Measurements from ENCODE around the gene NEDD9. TPM values are rescaled to one million over a fixed set of nuclear protein-coding genes. Genes with fewer than 3 reads are reported as not detected.

Gene NEDD9
- total and polyA plus RNA-seq, 2 of the 13 experiments (the other 11 are each of a cell fraction or from before 2014, with no cell fraction given), result 27.1 to 389 TPM

DNA sequence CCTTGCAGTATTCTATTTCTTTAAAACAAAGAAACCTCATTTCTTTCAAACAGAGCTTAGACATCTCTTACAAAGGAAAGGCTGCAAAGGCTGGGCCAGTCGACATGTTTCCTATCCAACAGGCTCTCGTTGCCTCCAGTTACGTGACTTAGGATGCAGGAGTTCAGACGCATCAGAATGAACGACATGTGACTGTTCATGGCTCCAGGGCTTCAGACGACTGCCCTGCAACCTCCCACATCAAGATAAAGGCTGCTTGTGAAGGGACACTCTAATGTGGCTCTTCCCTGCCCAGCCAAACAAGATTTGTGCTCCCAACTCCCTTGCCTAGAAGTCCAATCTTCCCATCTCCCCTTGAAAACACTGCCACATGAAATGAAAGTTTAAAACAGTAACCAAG lies 14.3 kb upstream of the NEDD9 start:
- no peak overlapping the region for H3K27ac ChIP-seq (ENCODE audit: extremely low read length, insufficient read depth, low read length)
- no peak overlapping the region for H3K9ac ChIP-seq (ENCODE audit: insufficient read depth, low read depth, low read length)
- WGBS (ENCODE audit: low lambda C conversion rate), result 82% methylated on average over 6 of the region's 6 CpGs
- FAIRE-seq (no peak), DNase-seq (ENCODE audit: low spot score) (no peak), ATAC-seq (no peak)
- no peaks in the 10 kb centered on the region for H4K20me1 ChIP-seq (ENCODE audit: insufficient read depth, low read length)
- H3K9me3 ChIP-seq (ENCODE audit: low read length), result peaks cover 6% of the 10 kb centered on the region
- H3K4me3 ChIP-seq (replicated peaks in 1 of 3; ENCODE audit: insufficient read depth in 1 of 3, low read depth in 2 of 3, low read length in 3 of 3), result no peak overlapping the region
- H3K36me3 ChIP-seq (replicated peaks in 1 of 2; ENCODE audit: control insufficient read depth in 1 of 2, insufficient read depth in 2 of 2, low read length in 2 of 2), result no peaks in the 10 kb centered on the region
- H3K79me2 ChIP-seq (ENCODE audit: insufficient read depth, low read length), result no peaks in the 10 kb centered on the region
- intact Hi-C loops (cut with micrococcal nuclease; ENCODE audit: unreplicated experiment) (no loop called here), in situ Hi-C loops (cut with HindIII; ENCODE audit: extremely low pct_ligation_motif_present, low pct_unique_long_range_greater_than_20kb) (no loop called here)
- no peaks in the 10 kb centered on the region for H3K27me3 ChIP-seq (ENCODE audit: control insufficient read depth in 1 of 2, insufficient read depth in 2 of 2, low read length in 2 of 2)
- CTCF ChIA-PET (ENCODE audit: low intra/inter-chr PET ratio, low total read pairs), result no interaction called here
- no peak overlapping the region for H2AFZ ChIP-seq (ENCODE audit: low read length)
- H3K4me1 ChIP-seq (ENCODE audit: insufficient read depth, low read length), result peaks cover 23% of the 10 kb centered on the region
- no TSS peak for BruUV-seq (replicated peaks)
- TF ChIP-seq ZFP41 (CRISPR knock-in tag; IDR thresholded peaks at IDR 0.05; ENCODE audit: borderline replicate concordance) (no peak), BRCA1 (CRISPR knock-in tag; IDR thresholded peaks at IDR 0.05) (no peak), KDM5A (IDR thresholded peaks at IDR 0.05; ENCODE audit: borderline replicate concordance, low read length) (no peak)
- TF ChIP-seq, protein P1, sequence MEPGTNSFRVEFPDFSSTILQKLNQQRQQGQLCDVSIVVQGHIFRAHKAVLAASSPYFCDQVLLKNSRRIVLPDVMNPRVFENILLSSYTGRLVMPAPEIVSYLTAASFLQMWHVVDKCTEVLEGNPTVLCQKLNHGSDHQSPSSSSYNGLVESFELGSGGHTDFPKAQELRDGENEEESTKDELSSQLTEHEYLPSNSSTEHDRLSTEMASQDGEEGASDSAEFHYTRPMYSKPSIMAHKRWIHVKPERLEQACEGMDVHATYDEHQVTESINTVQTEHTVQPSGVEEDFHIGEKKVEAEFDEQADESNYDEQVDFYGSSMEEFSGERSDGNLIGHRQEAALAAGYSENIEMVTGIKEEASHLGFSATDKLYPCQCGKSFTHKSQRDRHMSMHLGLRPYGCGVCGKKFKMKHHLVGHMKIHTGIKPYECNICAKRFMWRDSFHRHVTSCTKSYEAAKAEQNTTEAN (CRISPR knock-in tag; conservative IDR thresholded peaks at IDR 0.05), result no peak
- H3K4me2 ChIP-seq (ENCODE audit: low read depth, low read length), result no peak overlapping the region
- POLR2A ChIA-PET, result interaction anchor here (1.2 kb wide), 1 partner anchor 44 kb away, joined by 3 read pairs; no protein-coding TSS in a partner anchor

DNA sequence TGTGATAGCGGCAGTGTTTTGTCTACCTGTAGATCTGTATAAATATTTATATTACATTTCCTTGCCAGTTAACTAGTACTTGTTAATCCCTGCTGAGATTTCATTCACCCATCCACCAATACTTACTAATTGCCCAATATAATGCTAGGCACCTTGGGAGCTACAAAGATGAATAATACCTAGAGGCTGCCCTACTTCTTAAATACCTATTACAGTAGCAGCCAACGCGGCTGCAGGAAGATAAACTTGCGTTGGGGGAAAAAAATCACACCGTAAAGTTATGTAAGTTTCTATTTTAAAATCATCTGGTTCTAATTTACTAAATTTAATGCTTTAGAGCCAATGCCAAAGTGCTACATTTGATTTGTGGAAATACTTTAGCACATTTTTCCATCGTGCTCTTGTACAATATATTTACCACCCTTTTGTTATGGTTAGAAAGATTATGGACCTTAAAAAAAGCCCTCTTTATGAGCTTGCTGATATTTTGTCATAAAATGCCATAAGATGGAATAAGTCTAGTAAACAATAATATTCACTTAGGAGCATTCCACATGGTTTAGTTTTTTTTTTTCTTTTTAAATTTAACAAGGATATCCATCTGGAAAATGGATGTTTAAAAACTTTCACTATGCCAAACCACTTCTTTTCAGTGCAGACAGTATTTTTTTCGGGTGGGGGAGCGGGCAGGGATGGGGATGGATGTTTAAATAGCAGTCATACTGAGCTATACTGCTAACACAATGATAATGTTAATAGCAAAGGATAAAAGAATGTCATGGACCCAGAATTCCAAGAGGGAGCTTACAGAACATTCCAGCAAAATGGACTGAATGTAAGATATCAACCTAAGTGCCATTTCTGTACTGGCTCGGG lies 13.2 kb upstream of the NEDD9 start:
- DNase-seq (ENCODE audit: low spot score), result no peak
- H3K27ac ChIP-seq (ENCODE audit: extremely low read length, insufficient read depth, low read length), result no peak overlapping the region
- no peak overlapping the region for H3K4me3 ChIP-seq (replicated peaks in 1 of 3; ENCODE audit: insufficient read depth in 1 of 3, low read depth in 2 of 3, low read length in 3 of 3)
- no peak for ATAC-seq
- H3K4me2 ChIP-seq (ENCODE audit: low read depth, low read length), result no peak overlapping the region
- 87% methylated on average over 9 of the region's 9 CpGs for WGBS (ENCODE audit: low lambda C conversion rate)
- BruUV-seq (replicated peaks), result no TSS peak
- H3K9ac ChIP-seq (ENCODE audit: insufficient read depth, low read depth, low read length), result no peak overlapping the region
- intact Hi-C loops (cut with micrococcal nuclease; ENCODE audit: unreplicated experiment), result no loop called here
- ChIA-PET CTCF (ENCODE audit: low intra/inter-chr PET ratio, low total read pairs) (no interaction called here), POLR2A (no interaction called here)
- FAIRE-seq, result no peak
- TF ChIP-seq, protein P2, sequence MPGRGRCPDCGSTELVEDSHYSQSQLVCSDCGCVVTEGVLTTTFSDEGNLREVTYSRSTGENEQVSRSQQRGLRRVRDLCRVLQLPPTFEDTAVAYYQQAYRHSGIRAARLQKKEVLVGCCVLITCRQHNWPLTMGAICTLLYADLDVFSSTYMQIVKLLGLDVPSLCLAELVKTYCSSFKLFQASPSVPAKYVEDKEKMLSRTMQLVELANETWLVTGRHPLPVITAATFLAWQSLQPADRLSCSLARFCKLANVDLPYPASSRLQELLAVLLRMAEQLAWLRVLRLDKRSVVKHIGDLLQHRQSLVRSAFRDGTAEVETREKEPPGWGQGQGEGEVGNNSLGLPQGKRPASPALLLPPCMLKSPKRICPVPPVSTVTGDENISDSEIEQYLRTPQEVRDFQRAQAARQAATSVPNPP (CRISPR knock-in tag; IDR thresholded peaks at IDR 0.05), result no peak
- TF ChIP-seq, protein P3, sequence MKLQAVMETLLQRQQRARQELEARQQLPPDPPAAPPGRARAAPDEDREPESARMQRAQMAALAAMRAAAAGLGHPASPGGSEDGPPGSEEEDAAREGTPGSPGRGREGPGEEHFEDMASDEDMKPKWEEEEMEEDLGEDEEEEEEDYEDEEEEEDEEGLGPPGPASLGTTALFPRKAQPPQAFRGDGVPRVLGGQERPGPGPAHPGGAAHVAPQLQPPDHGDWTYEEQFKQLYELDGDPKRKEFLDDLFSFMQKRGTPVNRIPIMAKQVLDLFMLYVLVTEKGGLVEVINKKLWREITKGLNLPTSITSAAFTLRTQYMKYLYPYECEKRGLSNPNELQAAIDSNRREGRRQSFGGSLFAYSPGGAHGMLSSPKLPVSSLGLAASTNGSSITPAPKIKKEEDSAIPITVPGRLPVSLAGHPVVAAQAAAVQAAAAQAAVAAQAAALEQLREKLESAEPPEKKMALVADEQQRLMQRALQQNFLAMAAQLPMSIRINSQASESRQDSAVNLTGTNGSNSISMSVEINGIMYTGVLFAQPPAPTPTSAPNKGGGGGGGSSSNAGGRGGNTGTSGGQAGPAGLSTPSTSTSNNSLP (IDR thresholded peaks at IDR 0.05; ENCODE audit: low read depth, low read length), result no peak
- no peaks in the 10 kb centered on the region for H4K20me1 ChIP-seq (ENCODE audit: insufficient read depth, low read length)
- H3K9me3 ChIP-seq (ENCODE audit: low read length), result peaks cover 6% of the 10 kb centered on the region
- no peaks in the 10 kb centered on the region for H3K27me3 ChIP-seq (ENCODE audit: control insufficient read depth in 1 of 2, insufficient read depth in 2 of 2, low read length in 2 of 2)
- H3K36me3 ChIP-seq (replicated peaks in 1 of 2; ENCODE audit: control insufficient read depth in 1 of 2, insufficient read depth in 2 of 2, low read length in 2 of 2), result no peaks in the 10 kb centered on the region
- H3K4me1 ChIP-seq (ENCODE audit: insufficient read depth, low read length), result peaks cover 23% of the 10 kb centered on the region
- no peak overlapping the region for H2AFZ ChIP-seq (ENCODE audit: low read length)
- H3K79me2 ChIP-seq (ENCODE audit: insufficient read depth, low read length), result no peaks in the 10 kb centered on the region
- in situ Hi-C loops (cut with HindIII; ENCODE audit: extremely low pct_ligation_motif_present, low pct_unique_long_range_greater_than_20kb), result no loop called here

Measured in HepG2 (cell line).